ENCODE measurements around the gene SEC24B.
A peak's percentile ranks its signal among the peaks of the same experiment; 100 is the strongest.

The SEC24B gene

GRCh38 chr4:109433205-109434006 is at the start of gene SEC24B:
TSS of gene SEC24B (plus strand) at chr4:109433815. CDS start at chr4:109433870, 55 bp downstream.
- peak; percentile 65 for DNase-seq (ENCODE audit: low read depth)
- TF ChIP-seq, protein P1, sequence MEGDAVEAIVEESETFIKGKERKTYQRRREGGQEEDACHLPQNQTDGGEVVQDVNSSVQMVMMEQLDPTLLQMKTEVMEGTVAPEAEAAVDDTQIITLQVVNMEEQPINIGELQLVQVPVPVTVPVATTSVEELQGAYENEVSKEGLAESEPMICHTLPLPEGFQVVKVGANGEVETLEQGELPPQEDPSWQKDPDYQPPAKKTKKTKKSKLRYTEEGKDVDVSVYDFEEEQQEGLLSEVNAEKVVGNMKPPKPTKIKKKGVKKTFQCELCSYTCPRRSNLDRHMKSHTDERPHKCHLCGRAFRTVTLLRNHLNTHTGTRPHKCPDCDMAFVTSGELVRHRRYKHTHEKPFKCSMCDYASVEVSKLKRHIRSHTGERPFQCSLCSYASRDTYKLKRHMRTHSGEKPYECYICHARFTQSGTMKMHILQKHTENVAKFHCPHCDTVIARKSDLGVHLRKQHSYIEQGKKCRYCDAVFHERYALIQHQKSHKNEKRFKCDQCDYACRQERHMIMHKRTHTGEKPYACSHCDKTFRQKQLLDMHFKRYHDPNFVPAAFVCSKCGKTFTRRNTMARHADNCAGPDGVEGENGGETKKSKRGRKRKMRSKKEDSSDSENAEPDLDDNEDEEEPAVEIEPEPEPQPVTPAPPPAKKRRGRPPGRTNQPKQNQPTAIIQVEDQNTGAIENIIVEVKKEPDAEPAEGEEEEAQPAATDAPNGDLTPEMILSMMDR (conservative IDR thresholded peaks at IDR 0.05; ENCODE audit: control insufficient read depth, insufficient read depth, low read depth, low read length), result no peak
- peak within 1 kb of the TSS; percentile 85 for H3K4me3 ChIP-seq (ENCODE audit: control insufficient read depth, low read depth, low read length)

DNA sequence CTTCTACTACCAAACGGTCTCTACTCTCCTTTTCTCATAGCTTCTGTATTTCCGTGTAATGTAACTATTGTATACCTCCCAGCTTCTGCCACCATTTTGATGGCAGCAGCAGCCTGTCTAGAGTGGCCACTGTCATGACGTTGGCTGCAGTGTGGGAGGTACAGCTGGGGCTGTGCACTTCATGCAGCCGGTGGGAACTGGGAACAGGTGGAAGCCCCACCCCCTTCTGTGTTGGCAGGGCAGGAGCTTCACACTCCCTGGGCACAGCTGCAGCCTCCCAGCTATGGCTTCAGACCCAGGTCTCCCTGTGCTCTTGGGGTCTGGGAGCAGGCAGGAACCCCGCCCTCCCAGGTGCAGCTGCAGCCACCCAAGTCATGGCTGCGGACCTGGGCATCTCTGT is 49.8 kb upstream of the SEC24B start:
- no peak overlapping the region for H3K4me3 ChIP-seq (ENCODE audit: control insufficient read depth, low read depth, low read length)
- DNase-seq (ENCODE audit: low read depth), result no peak
- TF ChIP-seq, protein P1 (conservative IDR thresholded peaks at IDR 0.05; ENCODE audit: control insufficient read depth, insufficient read depth, low read depth, low read length), result no peak

DNA sequence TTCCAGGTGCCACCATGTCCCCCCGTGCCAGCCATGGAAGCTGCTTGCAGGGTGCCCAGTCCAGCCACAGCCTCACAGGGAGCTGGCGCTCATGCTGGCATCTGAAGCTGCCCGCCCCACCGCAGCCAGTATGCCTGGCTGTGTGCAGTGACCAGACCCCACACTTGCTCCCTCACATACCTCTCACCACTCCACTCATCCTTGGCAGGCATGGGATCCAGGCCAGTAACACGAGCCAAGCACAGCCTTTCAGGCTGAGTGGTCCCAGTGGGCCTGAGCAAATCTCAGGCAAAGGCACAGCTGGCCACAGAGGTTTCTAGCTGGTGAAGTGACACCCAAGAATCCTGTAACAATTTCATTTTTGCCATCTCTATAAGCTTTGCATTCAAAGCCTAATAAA is 48.4 kb upstream of the SEC24B start:
- no peak overlapping the region for H3K4me3 ChIP-seq (ENCODE audit: control insufficient read depth, low read depth, low read length)
- no peak for DNase-seq (ENCODE audit: low read depth)
- TF ChIP-seq, protein P1 (conservative IDR thresholded peaks at IDR 0.05; ENCODE audit: control insufficient read depth, insufficient read depth, low read depth, low read length), result no peak

DNA sequence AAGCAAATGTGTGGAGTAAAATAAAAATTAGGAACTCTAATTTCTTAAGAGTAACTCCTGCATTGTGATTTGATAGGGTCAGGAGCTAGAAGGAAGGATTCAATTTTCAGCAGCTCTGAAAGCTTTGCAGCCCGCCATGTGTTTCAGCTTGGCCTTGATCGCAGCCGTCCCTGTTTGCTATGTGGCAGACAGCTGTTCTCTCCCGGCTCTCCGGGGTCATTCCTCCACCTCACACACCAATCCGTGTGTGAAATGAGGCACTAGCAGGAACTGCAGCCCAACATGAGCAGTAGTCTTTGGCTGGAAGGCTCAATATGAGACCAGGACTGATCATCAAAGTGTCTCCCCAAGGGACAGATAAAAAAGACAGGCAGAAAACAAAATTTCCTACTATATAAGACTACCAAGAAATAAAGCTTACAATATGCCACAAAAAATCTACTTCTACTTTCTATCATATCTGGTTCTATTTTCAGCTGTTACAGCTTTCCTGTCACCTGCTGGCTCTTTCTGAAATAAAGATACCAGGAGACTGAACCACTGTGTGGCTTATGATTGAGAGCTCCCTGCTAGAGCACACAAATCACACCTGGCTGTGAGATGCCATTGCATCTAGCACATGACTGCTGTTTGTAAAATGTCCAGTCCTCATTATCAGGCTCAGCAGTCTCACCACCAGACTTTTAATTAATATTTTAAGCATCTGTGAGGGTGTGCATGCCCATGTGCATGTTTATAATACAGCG is 44.1 kb upstream of the SEC24B start:
- no peak for DNase-seq (ENCODE audit: low read depth)
- H3K4me3 ChIP-seq (ENCODE audit: control insufficient read depth, low read depth, low read length), result no peak overlapping the region
- TF ChIP-seq, protein P1 (conservative IDR thresholded peaks at IDR 0.05; ENCODE audit: control insufficient read depth, insufficient read depth, low read depth, low read length), result no peak

DNA sequence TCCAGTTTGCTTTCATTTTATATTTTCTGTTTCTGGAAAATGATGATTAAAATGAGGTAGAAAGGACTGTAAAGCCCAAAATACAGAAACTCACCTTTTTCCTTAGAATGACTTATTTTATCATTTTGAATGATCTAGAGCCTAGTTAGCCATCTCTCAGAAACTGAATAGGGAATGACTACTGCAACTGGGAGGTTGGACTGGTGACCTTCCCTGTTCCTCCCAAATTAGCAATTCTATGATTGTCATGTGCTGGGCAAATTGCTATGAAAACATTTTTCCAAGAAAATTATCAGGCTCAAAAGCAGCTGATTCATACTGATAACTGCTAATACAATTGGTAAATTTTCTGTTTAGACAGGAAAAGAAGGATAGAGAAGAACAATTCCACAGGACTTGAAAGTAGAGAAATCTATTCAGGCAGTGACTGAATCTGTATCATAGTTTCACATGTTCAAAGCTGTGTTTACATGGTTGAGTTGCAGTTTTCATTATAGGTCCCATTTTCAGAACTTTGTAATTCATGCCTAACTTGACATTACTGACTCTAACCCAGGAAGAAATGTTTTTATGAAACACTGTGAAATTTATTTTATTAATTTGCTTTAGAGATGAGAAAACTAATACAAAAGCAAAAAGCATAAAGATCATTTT is 43.4 kb upstream of the SEC24B start:
- no peak for DNase-seq (ENCODE audit: low read depth)
- H3K4me3 ChIP-seq (ENCODE audit: control insufficient read depth, low read depth, low read length), result no peak overlapping the region
- TF ChIP-seq, protein P1 (conservative IDR thresholded peaks at IDR 0.05; ENCODE audit: control insufficient read depth, insufficient read depth, low read depth, low read length), result no peak

DNA sequence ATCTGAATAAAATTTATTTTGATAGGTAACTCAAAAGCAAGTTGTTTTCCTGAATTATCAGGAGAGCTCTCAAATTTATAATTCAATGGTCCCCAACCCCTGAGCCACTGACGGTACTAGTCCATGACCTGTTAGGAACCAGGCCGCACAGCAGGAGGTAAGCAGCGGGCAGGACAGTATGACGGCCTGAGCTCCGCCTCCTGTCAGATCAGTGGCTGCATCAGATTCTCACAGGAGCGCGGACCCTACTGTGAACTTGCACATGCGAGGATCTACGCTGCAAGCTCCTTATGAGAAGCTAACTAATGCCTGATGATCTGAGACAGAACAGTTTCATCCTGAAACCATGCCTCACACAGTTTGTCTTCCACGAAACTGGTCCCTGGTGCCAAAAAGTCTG is 37.9 kb upstream of the SEC24B start:
- TF ChIP-seq, protein P1 (conservative IDR thresholded peaks at IDR 0.05; ENCODE audit: control insufficient read depth, insufficient read depth, low read depth, low read length), result no peak
- no peak for DNase-seq (ENCODE audit: low read depth)
- H3K4me3 ChIP-seq (ENCODE audit: control insufficient read depth, low read depth, low read length), result no peak overlapping the region

All from fibroblast of mammary gland (primary cell).